Measurements from ENCODE around the gene TTC39A. TPM values are rescaled to one million over a fixed set of nuclear protein-coding genes. Genes with fewer than 3 reads are reported as not detected.

The TTC39A gene
- total RNA-seq, 2 experiments from 2014 or later = 0.11 TPM; not detected in 1

- ChIA-PET POLR2A (interaction anchor here (0.6 kb wide), 1 partner anchor 174 kb away, joined by 5 read pairs; no protein-coding TSS in a partner anchor), CTCF (interaction anchor here (0.6 kb wide), 1 partner anchor 16 kb away, joined by 3 read pairs; no protein-coding TSS in a partner anchor)
- Mint-ChIP-seq H3K27me3 (peaks cover 34% of the 10 kb centered on the region), H3K4me1 (peaks cover 3% of the 10 kb centered on the region), H3K9me3 (ENCODE audit: low read depth) (no peaks in the 10 kb centered on the region), H3K4me3 (no peak overlapping the region), H3K27ac (peak overlapping the region; percentile 15), H3K36me3 (ENCODE audit: low read depth) (no peaks in the 10 kb centered on the region)
- DNase-seq (no peak), ATAC-seq (no peak)
- intact Hi-C loops (cut with DNase I, micrococcal nuclease) = loop anchor here in 1 of 2 experiments (10.0 kb wide), 1 partner anchor 417 kb away; no protein-coding TSS in a partner anchor
Observed at GRCh38 chr1:51347398-51348146, 17.2 kb upstream of the TTC39A start.

GRCh38 chr1:51346086-51346942 is 16.0 kb upstream of the TTC39A start:
- POLR2A ChIA-PET = no interaction called here
- Mint-ChIP-seq H3K27ac (no peak overlapping the region), H3K36me3 (ENCODE audit: low read depth) (no peaks in the 10 kb centered on the region), H3K4me1 (peaks cover 3% of the 10 kb centered on the region), H3K9me3 (ENCODE audit: low read depth) (no peaks in the 10 kb centered on the region), H3K4me3 (no peak overlapping the region), H3K27me3 (peaks cover 39% of the 10 kb centered on the region)
- ATAC-seq (no peak), DNase-seq (no peak)
- intact Hi-C loops (cut with DNase I, micrococcal nuclease) = loop anchor here in 1 of 2 experiments (10.0 kb wide), 1 partner anchor 418 kb away; no protein-coding TSS in a partner anchor
- CTCF ChIA-PET = interaction anchor here (0.7 kb wide), 1 partner anchor 41 kb away, joined by 4 read pairs; no protein-coding TSS in a partner anchor

- POLR2A ChIA-PET = no interaction called here
- peaks cover 3% of the 10 kb centered on the region for H3K4me1 Mint-ChIP-seq
- H3K36me3 Mint-ChIP-seq (ENCODE audit: low read depth) = no peaks in the 10 kb centered on the region
- no peak overlapping the region for H3K27ac Mint-ChIP-seq
- DNase-seq (no peak), ATAC-seq (no peak)
- H3K4me3 Mint-ChIP-seq = no peak overlapping the region
- no peaks in the 10 kb centered on the region for H3K9me3 Mint-ChIP-seq (ENCODE audit: low read depth)
- H3K27me3 Mint-ChIP-seq = peaks cover 39% of the 10 kb centered on the region
- intact Hi-C loops (cut with DNase I, micrococcal nuclease) = loop anchor here in 1 of 2 experiments (10.0 kb wide), 1 partner anchor 420 kb away; no protein-coding TSS in a partner anchor
- CTCF ChIA-PET = interaction anchor here (0.6 kb wide), 1 partner anchor 356 kb away, joined by 3 read pairs; no protein-coding TSS in a partner anchor
Observed at GRCh38 chr1:51345300-51345687, 14.9 kb upstream of the TTC39A start.

- Mint-ChIP-seq H3K4me3 (no peak overlapping the region), H3K4me1 (peaks cover 3% of the 10 kb centered on the region), H3K27ac (no peak overlapping the region), H3K9me3 (ENCODE audit: low read depth) (no peaks in the 10 kb centered on the region), H3K27me3 (peaks cover 39% of the 10 kb centered on the region), H3K36me3 (ENCODE audit: low read depth) (no peaks in the 10 kb centered on the region)
- CTCF ChIA-PET = interaction anchor here (0.6 kb wide), 1 partner anchor 355 kb away, joined by 3 read pairs; no protein-coding TSS in a partner anchor
- POLR2A ChIA-PET = no interaction called here
- ATAC-seq (peak; percentile 36), DNase-seq (no peak)
- intact Hi-C loops (cut with DNase I, micrococcal nuclease) = loop anchor here in 1 of 2 experiments (10.0 kb wide), 1 partner anchor 420 kb away; no protein-coding TSS in a partner anchor
Observed at GRCh38 chr1:51344602-51345299, 14.4 kb upstream of the TTC39A start.

- no peak for DNase-seq
- intact Hi-C loops (cut with DNase I, micrococcal nuclease) = loop anchor here in 1 of 2 experiments (10.0 kb wide), 1 partner anchor 421 kb away; no protein-coding TSS in a partner anchor
- Mint-ChIP-seq H3K27me3 (peaks cover 39% of the 10 kb centered on the region), H3K4me1 (peaks cover 3% of the 10 kb centered on the region), H3K9me3 (ENCODE audit: low read depth) (no peaks in the 10 kb centered on the region), H3K27ac (no peak overlapping the region), H3K36me3 (ENCODE audit: low read depth) (no peaks in the 10 kb centered on the region), H3K4me3 (no peak overlapping the region)
- ATAC-seq = no peak
- ChIA-PET CTCF (no interaction called here), POLR2A (no interaction called here)
Observed at GRCh38 chr1:51344276-51344601, 13.9 kb upstream of the TTC39A start.

- Mint-ChIP-seq H3K27me3 (peaks cover 39% of the 10 kb centered on the region), H3K4me3 (no peak overlapping the region), H3K4me1 (peaks cover 3% of the 10 kb centered on the region), H3K9me3 (ENCODE audit: low read depth) (no peaks in the 10 kb centered on the region), H3K27ac (no peak overlapping the region), H3K36me3 (ENCODE audit: low read depth) (no peaks in the 10 kb centered on the region)
- ChIA-PET CTCF (no interaction called here), POLR2A (no interaction called here)
- intact Hi-C loops (cut with DNase I, micrococcal nuclease) = loop anchor here in 1 of 2 experiments (10.0 kb wide), 1 partner anchor 421 kb away; no protein-coding TSS in a partner anchor
- ATAC-seq (no peak), DNase-seq (no peak)
Observed at GRCh38 chr1:51343624-51344023, 13.3 kb upstream of the TTC39A start.

GRCh38 chr1:51342591-51343206 is 12.3 kb upstream of the TTC39A start:
- ChIA-PET CTCF (interaction anchor here (0.5 to 0.8 kb wide), 2 partner anchors 10 to 281 kb away, joined by 3 read pairs; no protein-coding TSS in a partner anchor), POLR2A (no interaction called here)
- Mint-ChIP-seq H3K4me3 (no peak overlapping the region), H3K36me3 (ENCODE audit: low read depth) (no peaks in the 10 kb centered on the region), H3K4me1 (peaks cover 3% of the 10 kb centered on the region), H3K27me3 (peaks cover 41% of the 10 kb centered on the region), H3K27ac (no peak overlapping the region), H3K9me3 (ENCODE audit: low read depth) (no peaks in the 10 kb centered on the region)
- intact Hi-C loops (cut with DNase I, micrococcal nuclease) = loop anchor here in 1 of 2 experiments (10.0 kb wide), 1 partner anchor 422 kb away; no protein-coding TSS in a partner anchor
- no peak for DNase-seq
- ATAC-seq = no peak

- Mint-ChIP-seq H3K27ac (no peak overlapping the region), H3K9me3 (ENCODE audit: low read depth) (no peaks in the 10 kb centered on the region), H3K4me3 (no peak overlapping the region), H3K4me1 (peaks cover 3% of the 10 kb centered on the region), H3K27me3 (peaks cover 40% of the 10 kb centered on the region), H3K36me3 (ENCODE audit: low read depth) (no peaks in the 10 kb centered on the region)
- ChIA-PET POLR2A (no interaction called here), CTCF (interaction anchor here (0.5 to 0.8 kb wide), 2 partner anchors 11 to 282 kb away, joined by 3 read pairs; no protein-coding TSS in a partner anchor)
- intact Hi-C loops (cut with DNase I, micrococcal nuclease) = loop anchor here in 1 of 2 experiments (10.0 kb wide), 1 partner anchor 423 kb away; no protein-coding TSS in a partner anchor
- DNase-seq (no peak), ATAC-seq (no peak)
Observed at GRCh38 chr1:51341876-51342496, 11.6 kb upstream of the TTC39A start.

GRCh38 chr1:51340380-51340779 is 10.0 kb upstream of the TTC39A start:
- no peak overlapping the region for H3K4me3 Mint-ChIP-seq
- H3K27ac Mint-ChIP-seq = no peak overlapping the region
- H3K4me1 Mint-ChIP-seq = peaks cover 3% of the 10 kb centered on the region
- H3K36me3 Mint-ChIP-seq (ENCODE audit: low read depth) = no peaks in the 10 kb centered on the region
- ATAC-seq (no peak), DNase-seq (no peak)
- peaks cover 28% of the 10 kb centered on the region for H3K27me3 Mint-ChIP-seq
- H3K9me3 Mint-ChIP-seq (ENCODE audit: low read depth) = no peaks in the 10 kb centered on the region
- intact Hi-C loops (cut with DNase I, micrococcal nuclease) = loop anchor here in 1 of 2 experiments (10.0 kb wide), 1 partner anchor 424 kb away; no protein-coding TSS in a partner anchor
- POLR2A ChIA-PET = no interaction called here
- CTCF ChIA-PET = interaction anchor here (1.0 kb wide), 1 partner anchor 151 kb away, joined by 4 read pairs; no protein-coding TSS in a partner anchor

GRCh38 chr1:51336711-51337110 is 6.3 kb upstream of the TTC39A start:
- H3K27me3 Mint-ChIP-seq = peaks cover 6% of the 10 kb centered on the region
- no peaks in the 10 kb centered on the region for H3K9me3 Mint-ChIP-seq (ENCODE audit: low read depth)
- intact Hi-C loops (cut with DNase I, micrococcal nuclease) = loop anchor here in 1 of 2 experiments (10.0 kb wide), 1 partner anchor 62 kb away; no protein-coding TSS in a partner anchor
- ATAC-seq = no peak
- H3K4me1 Mint-ChIP-seq = peaks cover 2% of the 10 kb centered on the region
- ChIA-PET POLR2A (no interaction called here), CTCF (interaction anchor here (1.7 kb wide), 1 partner anchor 40 kb away, joined by 5 read pairs; no protein-coding TSS in a partner anchor)
- H3K4me3 Mint-ChIP-seq = no peak overlapping the region
- no peak for DNase-seq
- no peak overlapping the region for H3K27ac Mint-ChIP-seq
- no peaks in the 10 kb centered on the region for H3K36me3 Mint-ChIP-seq (ENCODE audit: low read depth)
